ENCODE data around the gene ELMO1. TPM values are rescaled to one million over a fixed set of nuclear protein-coding genes. Genes with fewer than 3 reads are reported as not detected.
A peak's percentile ranks its signal among the peaks of the same experiment; 100 is the strongest.

Gene ELMO1
- total RNA-seq, 1 experiment from 2014 or later = not detected

DNA sequence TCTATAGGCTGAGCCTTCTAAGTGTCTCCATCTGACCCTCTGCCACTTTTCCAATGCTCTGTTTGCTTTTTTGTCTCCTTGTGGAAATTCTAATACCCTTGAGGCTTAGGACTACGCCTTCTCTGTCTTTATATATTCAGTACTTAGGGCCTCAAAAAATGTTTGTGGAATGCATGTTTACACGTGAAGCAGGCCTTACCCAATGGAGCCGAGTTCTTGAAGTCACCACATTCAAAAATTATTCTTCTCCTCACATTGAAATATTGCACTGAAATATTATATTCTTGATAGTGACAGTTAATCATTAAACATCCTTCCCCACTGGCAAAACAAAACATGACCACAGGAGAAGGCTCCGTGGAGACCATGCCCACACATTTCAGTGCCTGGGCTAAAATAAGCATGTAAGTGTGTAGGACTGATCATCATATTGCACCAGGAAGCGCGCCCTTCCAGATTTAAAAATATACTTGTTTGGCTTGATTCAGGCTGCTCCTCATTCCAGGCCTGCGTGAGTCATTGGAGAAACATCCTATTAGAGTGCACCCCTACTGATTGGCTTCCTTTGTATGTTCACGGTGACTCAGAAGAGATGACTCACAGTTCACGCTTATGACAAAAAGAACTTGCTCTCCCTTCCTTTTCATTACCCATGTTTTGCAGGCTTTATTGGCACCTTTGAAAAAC is 416.9 kb downstream of the ELMO1 start:
- no peak overlapping the region for H3K9ac ChIP-seq (ENCODE audit: low read length)
- peak overlapping the region; percentile 62 for H2AFZ ChIP-seq (ENCODE audit: low read length)
- 0 out of 2 replicates have a peak, but pooled peaks cover 5% of the 10 kb centered on the region for H3K27me3 ChIP-seq (ENCODE audit: low read length)
- CTCF ChIA-PET = no interaction called here
- BruUV-seq (replicated peaks) = no TSS peak
- POLR2A ChIA-PET (ENCODE audit: unreplicated experiment) = no interaction called here
- no peak overlapping the region for H3K4me3 ChIP-seq (ENCODE audit: low read length)
- H3K9me3 ChIP-seq (ENCODE audit: low read length) = no peaks in the 10 kb centered on the region
- H3K79me2 ChIP-seq (ENCODE audit: low read length) = no peaks in the 10 kb centered on the region
- H3K9me2 ChIP-seq (replicated peaks; ENCODE audit: low read length) = no peaks in the 10 kb centered on the region
- H3K27ac ChIP-seq (ENCODE audit: low read length) = peak overlapping the region; percentile 65
- H3K4me2 ChIP-seq (ENCODE audit: low read length) = peak overlapping the region; percentile 60
- H4K20me1 ChIP-seq (ENCODE audit: low read length) = no peaks in the 10 kb centered on the region
- DNase-seq (peak; percentile 97), ATAC-seq (peak; percentile 99)
- no peaks in the 10 kb centered on the region for H3K36me3 ChIP-seq (ENCODE audit: low read depth, low read length)
- intact Hi-C loops (cut with micrococcal nuclease) = no loop called here
- no peaks in the 10 kb centered on the region for H3F3A ChIP-seq (ENCODE audit: low read length, unreplicated experiment)
- no peak for TF ChIP-seq EZH2 (IDR thresholded peaks at IDR 0.05; ENCODE audit: low read length, unreplicated experiment)
- no peak for TF ChIP-seq EZH2phosphoT487 (IDR thresholded peaks at IDR 0.05; ENCODE audit: borderline replicate concordance, low read length)
- no peak for TF ChIP-seq CTCF (conservative IDR thresholded peaks at IDR 0.05; ENCODE audit: low read depth, low read length)
- H3K4me1 ChIP-seq (ENCODE audit: insufficient read depth, low read length) = peaks cover 20% of the 10 kb centered on the region

- H3K9ac ChIP-seq (ENCODE audit: low read length) = no peak overlapping the region
- H2AFZ ChIP-seq (ENCODE audit: low read length) = no peak overlapping the region
- ATAC-seq = no peak
- no peak for DNase-seq
- H3K4me2 ChIP-seq (ENCODE audit: low read length) = no peak overlapping the region
- H3K27ac ChIP-seq (ENCODE audit: low read length) = no peak overlapping the region
- no peaks in the 10 kb centered on the region for H3K79me2 ChIP-seq (ENCODE audit: low read length)
- no peaks in the 10 kb centered on the region for H3K36me3 ChIP-seq (ENCODE audit: low read depth, low read length)
- H3K4me1 ChIP-seq (ENCODE audit: insufficient read depth, low read length) = peaks cover 20% of the 10 kb centered on the region
- intact Hi-C loops (cut with micrococcal nuclease) = loop anchor here (5.0 kb wide), 1 partner anchor 168 kb away; no protein-coding TSS in a partner anchor
- no peaks in the 10 kb centered on the region for H3K9me3 ChIP-seq (ENCODE audit: low read length)
- CTCF ChIA-PET = no interaction called here
- POLR2A ChIA-PET (ENCODE audit: unreplicated experiment) = no interaction called here
- H3K4me3 ChIP-seq (ENCODE audit: low read length) = no peak overlapping the region
- H4K20me1 ChIP-seq (ENCODE audit: low read length) = no peaks in the 10 kb centered on the region
- H3F3A ChIP-seq (ENCODE audit: low read length, unreplicated experiment) = no peaks in the 10 kb centered on the region
- TF ChIP-seq EZH2 (IDR thresholded peaks at IDR 0.05; ENCODE audit: low read length, unreplicated experiment) (no peak), CTCF (conservative IDR thresholded peaks at IDR 0.05; ENCODE audit: low read depth, low read length) (no peak), EZH2phosphoT487 (IDR thresholded peaks at IDR 0.05; ENCODE audit: borderline replicate concordance, low read length) (no peak)
- H3K27me3 ChIP-seq (ENCODE audit: low read length) = 0 out of 2 replicates have a peak, but pooled peaks cover 7% of the 10 kb centered on the region
- BruUV-seq (replicated peaks) = no TSS peak
- H3K9me2 ChIP-seq (replicated peaks; ENCODE audit: low read length) = no peaks in the 10 kb centered on the region
These were observed 419.7 kb downstream of the ELMO1 start for GRCh38 chr7:37028909-37029440.
